Activated B cell treated with CpG ODN at 0.5 μM for 24 hours (primary cell): Measurements from ENCODE around the gene CTNNA2. TPM values are rescaled to one million over a fixed set of nuclear protein-coding genes. Genes with fewer than 3 reads are reported as not detected.

Experiments used
- ATAC-seq: fragments of 200-7000 bp; cut with Tn5 transposase; one replicate; pipeline ENCODE4 v1.10.0; 2021; ENCODE audit warnings: low read depth, mild to moderate bottlenecking, moderate library complexity
- CTCF ChIA-PET: fragments of 350-600 bp; sonication (Branson Sonifier 250); formaldehyde crosslinking; loops from one replicate; lab custom pipeline; 2021; ENCODE audit warnings: antibody characterized with exemption; lab: Charles Lee
- POLR2A ChIA-PET: fragments of 350-600 bp; sonication (Branson Sonifier 250); formaldehyde crosslinking; loops from one replicate; lab custom pipeline; 2021; ENCODE audit warnings: antibody characterized with exemption; lab: Charles Lee
- DNase-seq: peaks from one replicate; pipeline ENCODE4 v3.0.0; 2022
- H3K27ac Mint-ChIP-seq: one replicate; pipeline ENCODE4 v1.8.0; 2020; ENCODE audit warnings: mixed read lengths
- H3K27me3 Mint-ChIP-seq: one replicate; pipeline ENCODE4 v1.8.0; 2021; ENCODE audit warnings: mixed read lengths
- H3K36me3 Mint-ChIP-seq: one replicate; pipeline ENCODE4 v1.8.0; 2021; ENCODE audit warnings: low read depth, mixed read lengths
- H3K4me1 Mint-ChIP-seq: one replicate; pipeline ENCODE4 v1.8.0; 2021; ENCODE audit warnings: mixed read lengths
- H3K4me3 Mint-ChIP-seq: one replicate; pipeline ENCODE4 v1.8.0; 2020; ENCODE audit warnings: mild to moderate bottlenecking, mixed read lengths
- H3K9me3 Mint-ChIP-seq: one replicate; pipeline ENCODE4 v1.8.0; 2020; ENCODE audit warnings: mixed read lengths
- CTCF ChIP-seq: fragments of 200-600 bp; IDR thresholded peaks from one replicate; pipeline ENCODE4 v1.8.0; 2022; ENCODE audit warnings: antibody characterized with exemption, mild to moderate bottlenecking
- intact Hi-C: fragments of 100-400 bp; cut with micrococcal nuclease; formaldehyde crosslinking; loops from one replicate; pipeline ENCODE4 v1.15.1; 2024
- total RNA-seq: library from RNA; stranded (reverse); gene quantifications from 2 replicates; pipeline ENCODE4 v1.2.3, GENCODE V29; 2022

Gene CTNNA2
- total RNA-seq, 1 donor from 2014 or later = not detected

GRCh38 chr2:79630972-79631557 is 118.2 kb downstream of the CTNNA2 start:
- H3K4me3 Mint-ChIP-seq = no peak overlapping the region
- no peak overlapping the region for H3K27ac Mint-ChIP-seq
- H3K27me3 Mint-ChIP-seq = no peaks in the 10 kb centered on the region
- CTCF ChIA-PET = no interaction called here
- no peaks in the 10 kb centered on the region for H3K36me3 Mint-ChIP-seq
- no peak for TF ChIP-seq CTCF
- H3K4me1 Mint-ChIP-seq = no peaks in the 10 kb centered on the region
- POLR2A ChIA-PET = no interaction called here
- H3K9me3 Mint-ChIP-seq = peaks cover 6% of the 10 kb centered on the region
- DNase-seq (no peak), ATAC-seq (no peak)
- intact Hi-C loops = no loop called here

- ChIA-PET POLR2A (no interaction called here), CTCF (no interaction called here)
- Mint-ChIP-seq H3K27me3 (no peaks in the 10 kb centered on the region), H3K27ac (no peak overlapping the region), H3K4me3 (no peak overlapping the region), H3K36me3 (no peaks in the 10 kb centered on the region), H3K4me1 (no peaks in the 10 kb centered on the region), H3K9me3 (peaks cover 22% of the 10 kb centered on the region)
- no peak for ATAC-seq
- no peak for TF ChIP-seq CTCF
- DNase-seq = no peak
- intact Hi-C loops = no loop called here
Observed at GRCh38 chr2:79638410-79638809, 125.6 kb downstream of the CTNNA2 start.

- H3K36me3 Mint-ChIP-seq = no peaks in the 10 kb centered on the region
Observed at GRCh38 chr2:79638954-79639353, 126.1 kb downstream of the CTNNA2 start.

GRCh38 chr2:79640001-79640400 is 127.2 kb downstream of the CTNNA2 start:
- no peak overlapping the region for H3K27ac Mint-ChIP-seq
- intact Hi-C loops = no loop called here
- no peak for ATAC-seq
- H3K27me3 Mint-ChIP-seq = no peaks in the 10 kb centered on the region
- H3K4me3 Mint-ChIP-seq = no peak overlapping the region
- CTCF ChIA-PET = no interaction called here
- no peak for DNase-seq
- no peaks in the 10 kb centered on the region for H3K36me3 Mint-ChIP-seq
- H3K9me3 Mint-ChIP-seq = peaks cover 22% of the 10 kb centered on the region
- POLR2A ChIA-PET = no interaction called here
- TF ChIP-seq CTCF = no peak
- no peaks in the 10 kb centered on the region for H3K4me1 Mint-ChIP-seq

More at GRCh38 chr2:79638954-79639353, 126.1 kb downstream of the CTNNA2 start:
- ChIA-PET CTCF (no interaction called here), POLR2A (no interaction called here)
- peaks cover 25% of the 10 kb centered on the region for H3K9me3 Mint-ChIP-seq
- no peaks in the 10 kb centered on the region for H3K4me1 Mint-ChIP-seq
- no peak overlapping the region for H3K27ac Mint-ChIP-seq
- ATAC-seq (no peak), DNase-seq (no peak)
- no peak overlapping the region for H3K4me3 Mint-ChIP-seq
- H3K27me3 Mint-ChIP-seq = no peaks in the 10 kb centered on the region
- no peak for TF ChIP-seq CTCF
- intact Hi-C loops = no loop called here

- ATAC-seq (no peak), DNase-seq (no peak)
- H3K27ac Mint-ChIP-seq = no peak overlapping the region
- intact Hi-C loops = no loop called here
- H3K9me3 Mint-ChIP-seq = peaks cover 18% of the 10 kb centered on the region
- CTCF ChIA-PET = no interaction called here
- no peaks in the 10 kb centered on the region for H3K4me1 Mint-ChIP-seq
- POLR2A ChIA-PET = no interaction called here
- H3K36me3 Mint-ChIP-seq = no peaks in the 10 kb centered on the region
- TF ChIP-seq CTCF = no peak
- no peaks in the 10 kb centered on the region for H3K27me3 Mint-ChIP-seq
- no peak overlapping the region for H3K4me3 Mint-ChIP-seq
Observed at GRCh38 chr2:79649531-79649930, 136.7 kb downstream of the CTNNA2 start.
